ENCODE data around the gene IQGAP2.

The IQGAP2 gene

DNA sequence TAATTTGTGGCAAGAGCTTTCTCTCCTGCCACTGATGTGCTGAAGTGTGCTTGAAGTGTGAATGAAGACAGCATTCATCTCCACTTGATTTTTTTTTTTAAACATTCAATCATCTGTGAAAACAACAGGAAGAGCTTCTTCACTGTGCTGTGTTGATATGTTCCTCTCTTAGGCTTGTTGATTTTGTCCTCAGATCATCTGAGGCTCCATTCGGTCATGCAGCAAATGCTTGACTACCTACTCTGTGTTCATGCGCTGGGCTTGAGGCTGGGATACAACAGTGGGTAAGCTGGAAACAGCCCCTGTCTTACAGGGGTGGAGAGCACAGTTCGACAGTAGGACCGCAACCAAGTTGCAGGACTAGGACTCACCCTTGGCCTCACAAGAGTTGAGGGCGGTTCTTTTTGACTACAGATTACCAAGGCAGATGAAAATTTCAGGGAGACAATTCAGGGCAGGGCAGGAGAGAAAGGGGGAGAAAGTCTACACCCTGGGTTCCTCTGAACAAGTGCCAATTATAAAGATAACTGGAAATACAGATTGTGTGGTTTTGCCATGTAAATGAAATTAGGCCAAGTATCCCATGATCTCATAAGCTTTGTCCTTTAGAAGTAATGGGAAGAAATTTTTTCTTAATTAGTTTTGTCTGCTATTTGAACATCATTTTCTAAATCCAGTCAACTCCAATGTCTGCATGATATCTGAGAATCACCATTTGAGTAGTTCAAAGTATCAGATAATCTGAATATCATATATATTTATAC is 281.9 kb downstream of the IQGAP2 start:
- no peak overlapping the region for H3K4me3 ChIP-seq (ENCODE audit: low read length)
- DNase-seq (ENCODE audit: low read depth) = no peak
- TF ChIP-seq, protein P1, sequence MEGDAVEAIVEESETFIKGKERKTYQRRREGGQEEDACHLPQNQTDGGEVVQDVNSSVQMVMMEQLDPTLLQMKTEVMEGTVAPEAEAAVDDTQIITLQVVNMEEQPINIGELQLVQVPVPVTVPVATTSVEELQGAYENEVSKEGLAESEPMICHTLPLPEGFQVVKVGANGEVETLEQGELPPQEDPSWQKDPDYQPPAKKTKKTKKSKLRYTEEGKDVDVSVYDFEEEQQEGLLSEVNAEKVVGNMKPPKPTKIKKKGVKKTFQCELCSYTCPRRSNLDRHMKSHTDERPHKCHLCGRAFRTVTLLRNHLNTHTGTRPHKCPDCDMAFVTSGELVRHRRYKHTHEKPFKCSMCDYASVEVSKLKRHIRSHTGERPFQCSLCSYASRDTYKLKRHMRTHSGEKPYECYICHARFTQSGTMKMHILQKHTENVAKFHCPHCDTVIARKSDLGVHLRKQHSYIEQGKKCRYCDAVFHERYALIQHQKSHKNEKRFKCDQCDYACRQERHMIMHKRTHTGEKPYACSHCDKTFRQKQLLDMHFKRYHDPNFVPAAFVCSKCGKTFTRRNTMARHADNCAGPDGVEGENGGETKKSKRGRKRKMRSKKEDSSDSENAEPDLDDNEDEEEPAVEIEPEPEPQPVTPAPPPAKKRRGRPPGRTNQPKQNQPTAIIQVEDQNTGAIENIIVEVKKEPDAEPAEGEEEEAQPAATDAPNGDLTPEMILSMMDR (conservative IDR thresholded peaks at IDR 0.05; ENCODE audit: low read length) = no peak

DNA sequence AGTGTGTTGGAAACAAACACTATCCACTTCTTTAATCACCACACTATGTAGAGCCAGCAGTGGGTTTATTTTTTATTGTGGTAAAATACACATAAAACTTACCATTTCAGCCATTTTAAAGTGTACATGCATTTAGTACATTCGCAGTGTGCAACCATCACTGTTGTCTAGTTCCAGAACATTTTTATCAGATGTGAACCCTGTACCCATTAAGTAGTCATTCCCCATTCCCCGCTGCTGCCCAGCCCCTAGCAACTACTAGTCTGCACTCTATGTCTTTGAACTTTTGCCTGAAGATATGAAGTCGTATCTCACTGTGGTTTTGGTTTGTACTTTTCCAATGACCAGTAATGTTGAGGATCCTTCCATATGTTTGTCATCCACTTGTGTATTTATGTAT is 282.6 kb downstream of the IQGAP2 start:
- TF ChIP-seq, protein P1 (conservative IDR thresholded peaks at IDR 0.05; ENCODE audit: low read length) = no peak
- H3K4me3 ChIP-seq (ENCODE audit: low read length) = no peak overlapping the region
- no peak for DNase-seq (ENCODE audit: low read depth)

DNA sequence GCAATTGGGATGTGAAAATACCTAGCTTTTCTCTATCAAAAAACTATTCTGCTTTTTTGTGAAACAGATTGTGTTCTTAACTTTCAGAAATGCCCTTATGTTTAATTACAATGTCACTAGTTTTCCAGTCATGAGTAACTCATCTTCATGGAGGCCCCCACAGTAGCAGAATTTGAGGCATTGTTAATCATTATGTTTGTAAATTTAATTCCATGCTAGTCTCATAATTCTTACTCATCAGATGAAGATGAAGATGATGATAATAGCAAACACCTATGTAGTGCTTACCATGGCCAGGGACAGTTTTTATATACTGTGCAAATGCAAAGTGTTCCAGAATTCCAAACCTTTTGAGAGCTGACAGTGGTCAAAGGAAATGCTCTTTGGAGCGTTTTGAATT is 285.1 kb downstream of the IQGAP2 start:
- no peak overlapping the region for H3K4me3 ChIP-seq (ENCODE audit: low read length)
- no peak for DNase-seq (ENCODE audit: low read depth)
- TF ChIP-seq, protein P1 (conservative IDR thresholded peaks at IDR 0.05; ENCODE audit: low read length) = no peak

DNA sequence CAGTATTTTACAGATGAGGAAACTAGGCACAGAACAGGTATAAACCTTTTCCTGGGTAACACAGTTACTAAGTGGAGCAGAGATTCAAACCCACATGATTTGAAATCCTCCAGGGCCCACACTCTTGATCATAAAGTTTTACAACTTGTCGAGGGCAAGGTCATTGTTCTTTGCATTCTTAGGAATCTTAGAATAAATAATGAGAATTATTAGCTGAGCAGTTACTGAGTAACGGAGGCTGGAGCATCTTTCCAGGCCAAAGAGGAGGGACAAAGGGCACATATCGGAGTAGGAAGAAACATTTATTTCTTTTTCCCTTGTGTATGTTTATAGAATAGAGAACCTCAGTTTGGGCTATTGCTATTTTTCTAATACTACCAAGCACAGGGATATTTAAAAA is 285.8 kb downstream of the IQGAP2 start:
- DNase-seq (ENCODE audit: low read depth) = peak; percentile 24
- TF ChIP-seq, protein P1 (conservative IDR thresholded peaks at IDR 0.05; ENCODE audit: low read length) = no peak
- H3K4me3 ChIP-seq (ENCODE audit: low read length) = no peak overlapping the region

DNA sequence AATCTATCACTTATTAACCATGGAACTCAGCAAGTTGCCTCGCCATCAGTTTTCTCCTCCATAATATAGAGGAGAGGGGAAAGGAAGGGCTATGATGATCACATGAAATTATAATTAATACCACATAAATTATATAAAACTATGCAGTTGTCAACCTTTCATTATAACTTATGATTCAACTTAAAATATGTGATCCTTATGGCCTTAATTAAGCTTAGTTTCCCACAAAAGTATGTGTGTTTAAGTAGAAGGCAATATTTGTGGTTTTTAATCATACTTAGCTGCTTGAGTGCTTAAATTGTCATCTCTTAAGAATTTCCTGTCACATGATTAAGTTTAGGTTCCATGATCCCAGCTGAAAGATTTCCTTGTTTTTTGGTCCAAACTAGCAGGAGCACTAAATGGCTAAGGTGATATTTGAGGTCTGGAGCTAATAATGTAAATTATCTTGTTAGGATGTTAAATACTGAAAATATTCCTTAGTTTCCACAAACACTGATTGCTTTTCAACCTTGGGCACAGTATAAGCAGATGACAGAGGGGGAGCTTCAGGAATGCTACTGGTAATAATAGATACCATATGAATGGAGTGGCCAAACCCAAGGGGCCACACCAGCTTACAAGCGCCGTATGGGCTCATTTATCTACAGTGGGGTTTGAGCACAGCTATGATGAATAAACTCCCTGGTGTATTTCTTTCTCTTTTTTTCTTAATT is 286.4 kb downstream of the IQGAP2 start:
- H3K4me3 ChIP-seq (ENCODE audit: low read length) = no peak overlapping the region
- DNase-seq (ENCODE audit: low read depth) = peak; percentile 97
- TF ChIP-seq, protein P1 (conservative IDR thresholded peaks at IDR 0.05; ENCODE audit: low read length) = no peak

DNA sequence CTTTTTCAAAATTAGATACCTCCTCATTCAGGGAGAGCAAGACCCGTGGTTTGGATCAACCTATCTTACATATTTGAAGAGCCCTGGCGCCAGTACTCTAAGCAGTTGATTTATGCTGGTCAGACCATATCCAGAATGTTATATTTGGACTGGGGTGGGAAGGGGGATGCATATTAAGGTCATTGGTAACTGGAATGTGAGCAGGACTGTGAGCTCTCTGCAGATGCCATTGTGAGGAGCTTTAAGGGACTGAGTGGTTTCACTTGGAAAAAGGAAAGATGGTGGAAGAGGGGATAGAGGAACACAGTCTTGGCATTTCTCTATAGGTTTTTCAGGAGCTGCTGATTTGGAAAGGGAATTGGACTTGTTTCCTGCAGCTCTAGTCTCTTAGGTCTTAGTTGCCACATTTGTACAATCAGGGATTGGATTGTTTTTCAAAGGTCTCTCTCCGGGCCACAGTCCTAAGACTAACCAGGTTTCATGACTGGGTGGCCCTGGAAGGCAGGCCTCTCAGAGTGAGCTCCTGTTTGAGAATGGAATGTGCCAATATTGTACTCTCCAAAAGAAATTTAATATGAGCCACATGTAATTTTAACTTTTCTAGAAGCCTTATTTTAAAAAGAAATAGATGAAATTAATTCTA is 287.1 kb downstream of the IQGAP2 start:
- TF ChIP-seq, protein P1 (conservative IDR thresholded peaks at IDR 0.05; ENCODE audit: low read length) = no peak
- no peak for DNase-seq (ENCODE audit: low read depth)
- no peak overlapping the region for H3K4me3 ChIP-seq (ENCODE audit: low read length)

All from AG10803 (cell line).